SK-N-SH treated with all-trans-retinoic acid at 6 μM for 48 hours (cell line): Measurements from ENCODE around the gene LYRM1.

ENCODE experiments used
- ATAC-seq: fragments of 200-7000 bp; cut with Tn5 transposase; 3 replicates; pipeline ENCODE4 v1.9.1; 2020; ENCODE audit warnings: mild to moderate bottlenecking, moderate library complexity
- ARNTL ChIP-seq: fragments of 450-650 bp; formaldehyde crosslinking; IDR thresholded peaks from 2 replicates; pipeline ENCODE4 v1.5.0; 2020; ENCODE audit warnings: low read depth, mild to moderate bottlenecking, moderate library complexity, borderline replicate concordance
- BACH2 ChIP-seq: fragments of 250-450 bp; sonication (Bioruptor Pico); IDR thresholded peaks from 2 replicates; pipeline ENCODE4 v1.9.0; 2021; ENCODE audit warnings: mild to moderate bottlenecking, borderline replicate concordance
- CSDC2 ChIP-seq: fragments of 250-450 bp; sonication (Bioruptor Pico); IDR thresholded peaks from 2 replicates; pipeline ENCODE4 v1.5.0; 2020; ENCODE audit warnings: mild to moderate bottlenecking, moderate library complexity
- ESRRG ChIP-seq: fragments of 250-450 bp; sonication (Bioruptor Pico); IDR thresholded peaks from 2 replicates; pipeline ENCODE4 v1.6.1; 2021; ENCODE audit warnings: mild to moderate bottlenecking
- GLIS3 ChIP-seq: fragments of 250-450 bp; sonication (Bioruptor Pico); IDR thresholded peaks from 2 replicates; pipeline ENCODE4 v1.5.0; 2020; ENCODE audit warnings: mild to moderate bottlenecking, moderate library complexity
- ISL1 ChIP-seq: fragments of 250-450 bp; sonication (Bioruptor Pico); IDR thresholded peaks from 2 replicates; pipeline ENCODE4 v2.1.2; 2022; ENCODE audit warnings: mild to moderate bottlenecking, moderate library complexity
- OSR1 ChIP-seq: fragments of 250-450 bp; sonication (Bioruptor Pico); IDR thresholded peaks from 2 replicates; pipeline ENCODE4 v1.8.0; 2022; ENCODE audit warnings: moderate library complexity, mild to moderate bottlenecking, inconsistent platforms
- RARB ChIP-seq: fragments of 250-450 bp; sonication (Bioruptor Pico); IDR thresholded peaks from 2 replicates; pipeline ENCODE4 v1.8.0; 2021; ENCODE audit warnings: mild to moderate bottlenecking, moderate library complexity
- SNAI2 ChIP-seq: fragments of 250-450 bp; sonication (Bioruptor Pico); IDR thresholded peaks from 2 replicates; pipeline ENCODE4 v1.5.0; 2020; ENCODE audit warnings: mild to moderate bottlenecking, moderate library complexity
- TCF4 ChIP-seq: fragments of 250-450 bp; sonication (Bioruptor Pico); IDR thresholded peaks from 2 replicates; pipeline ENCODE4 v1.8.0; 2021; ENCODE audit warnings: mild to moderate bottlenecking, moderate library complexity, borderline replicate concordance
- ZC3H10 ChIP-seq: fragments of 250-450 bp; sonication (Bioruptor Pico); IDR thresholded peaks from 2 replicates; pipeline ENCODE4 v1.5.1; 2021; ENCODE audit warnings: mild to moderate bottlenecking, moderate library complexity
- ZFP3 ChIP-seq: fragments of 250-450 bp; sonication (Bioruptor Pico); IDR thresholded peaks from 2 replicates; pipeline ENCODE4 v1.5.0; 2020; ENCODE audit warnings: mild to moderate bottlenecking, moderate library complexity
- ZFP30 ChIP-seq: fragments of 450-650 bp; formaldehyde crosslinking; IDR thresholded peaks from 2 replicates; pipeline ENCODE4 v1.5.0; 2022; ENCODE audit warnings: mild to moderate bottlenecking, moderate library complexity
- ZNF565 ChIP-seq: fragments of 450-650 bp; formaldehyde crosslinking; conservative IDR thresholded peaks from 2 replicates; pipeline ENCODE4 v1.5.0; 2020; ENCODE audit warnings: low read depth, mild to moderate bottlenecking, moderate library complexity
- ZNF70 ChIP-seq: fragments of 450-650 bp; formaldehyde crosslinking; IDR thresholded peaks from 2 replicates; pipeline ENCODE4 v1.5.0; 2020; ENCODE audit warnings: mild to moderate bottlenecking, moderate library complexity
- ZNF8 ChIP-seq: fragments of 450-650 bp; formaldehyde crosslinking; IDR thresholded peaks from 2 replicates; pipeline ENCODE4 v1.5.0; 2020; ENCODE audit warnings: mild to moderate bottlenecking, moderate library complexity
- TF ChIP-seq, protein P1 (sequence below): fragments of 250-450 bp; sonication (Bioruptor Pico); IDR thresholded peaks from 2 replicates; pipeline ENCODE4 v1.5.1; 2020; ENCODE audit warnings: low read depth, mild to moderate bottlenecking, moderate library complexity
- TF ChIP-seq, protein P2 (sequence below): fragments of 250-450 bp; sonication (Bioruptor Pico); IDR thresholded peaks from 2 replicates; pipeline ENCODE4 v1.5.0; 2020; ENCODE audit warnings: mild to moderate bottlenecking, moderate library complexity
- TF ChIP-seq, protein P3 (sequence below): fragments of 250-450 bp; sonication (Bioruptor Pico); IDR thresholded peaks from 2 replicates; pipeline ENCODE4 v1.5.1; 2021; ENCODE audit warnings: mild to moderate bottlenecking, moderate library complexity
- TF ChIP-seq, protein P4 (sequence below): fragments of 250-450 bp; sonication (Bioruptor Pico); IDR thresholded peaks from 2 replicates; pipeline ENCODE4 v1.8.0; 2021; ENCODE audit warnings: low read depth, mild to moderate bottlenecking, moderate library complexity, borderline replicate concordance

The LYRM1 gene

DNA sequence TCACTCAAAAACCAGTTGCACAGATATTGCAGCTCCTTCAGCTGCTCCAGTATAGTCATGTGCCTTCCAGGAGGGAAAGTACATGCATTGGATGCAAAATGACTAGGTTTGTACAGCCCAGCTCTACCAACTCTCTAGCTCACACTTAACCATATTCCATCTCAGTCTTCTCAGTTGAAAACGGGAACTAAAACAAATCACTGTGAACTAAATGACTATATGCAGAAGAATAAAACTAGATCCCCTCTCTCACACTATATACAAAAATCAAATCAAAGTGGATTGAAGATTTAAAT, 25.3 kb upstream of the LYRM1 start:
- TF ChIP-seq ZNF70: no peak
- TF ChIP-seq, protein P1, sequence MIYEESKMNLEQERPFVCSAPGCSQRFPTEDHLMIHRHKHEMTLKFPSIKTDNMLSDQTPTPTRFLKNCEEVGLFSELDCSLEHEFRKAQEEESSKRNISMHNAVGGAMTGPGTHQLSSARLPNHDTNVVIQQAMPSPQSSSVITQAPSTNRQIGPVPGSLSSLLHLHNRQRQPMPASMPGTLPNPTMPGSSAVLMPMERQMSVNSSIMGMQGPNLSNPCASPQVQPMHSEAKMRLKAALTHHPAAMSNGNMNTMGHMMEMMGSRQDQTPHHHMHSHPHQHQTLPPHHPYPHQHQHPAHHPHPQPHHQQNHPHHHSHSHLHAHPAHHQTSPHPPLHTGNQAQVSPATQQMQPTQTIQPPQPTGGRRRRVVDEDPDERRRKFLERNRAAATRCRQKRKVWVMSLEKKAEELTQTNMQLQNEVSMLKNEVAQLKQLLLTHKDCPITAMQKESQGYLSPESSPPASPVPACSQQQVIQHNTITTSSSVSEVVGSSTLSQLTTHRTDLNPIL: no peak
- TF ChIP-seq TCF4: no peak
- ATAC-seq: no peak

DNA sequence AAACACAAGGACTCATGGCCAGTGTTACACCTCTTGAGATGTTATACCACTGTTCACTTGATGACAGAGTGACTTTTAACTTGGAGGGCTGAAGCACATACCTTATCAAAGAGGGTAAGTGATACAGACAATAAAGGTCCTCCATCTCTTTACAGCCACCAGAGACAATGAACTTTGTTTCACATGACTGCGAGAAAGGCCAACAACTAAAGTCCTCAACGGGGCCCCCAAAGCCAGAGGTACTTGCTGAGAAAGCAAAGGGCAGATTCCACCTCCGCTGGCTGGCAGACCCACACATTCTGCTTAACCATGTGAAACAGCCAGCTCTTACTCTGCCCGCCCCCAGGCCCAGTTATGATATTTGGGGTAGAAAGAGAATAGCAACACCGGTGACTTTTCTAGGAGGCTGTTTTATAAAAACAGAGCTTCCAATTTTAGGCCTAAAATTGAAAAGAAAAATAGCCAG, 21.9 kb upstream of the LYRM1 start:
- TF ChIP-seq GLIS3 (CRISPR knock-in tag): no peak
- TF ChIP-seq OSR1 (CRISPR knock-in tag): no peak
- no peak for TF ChIP-seq TCF4
- no peak for TF ChIP-seq ISL1 (CRISPR knock-in tag)
- TF ChIP-seq BACH2: no peak
- peak; percentile 56 for ATAC-seq

DNA sequence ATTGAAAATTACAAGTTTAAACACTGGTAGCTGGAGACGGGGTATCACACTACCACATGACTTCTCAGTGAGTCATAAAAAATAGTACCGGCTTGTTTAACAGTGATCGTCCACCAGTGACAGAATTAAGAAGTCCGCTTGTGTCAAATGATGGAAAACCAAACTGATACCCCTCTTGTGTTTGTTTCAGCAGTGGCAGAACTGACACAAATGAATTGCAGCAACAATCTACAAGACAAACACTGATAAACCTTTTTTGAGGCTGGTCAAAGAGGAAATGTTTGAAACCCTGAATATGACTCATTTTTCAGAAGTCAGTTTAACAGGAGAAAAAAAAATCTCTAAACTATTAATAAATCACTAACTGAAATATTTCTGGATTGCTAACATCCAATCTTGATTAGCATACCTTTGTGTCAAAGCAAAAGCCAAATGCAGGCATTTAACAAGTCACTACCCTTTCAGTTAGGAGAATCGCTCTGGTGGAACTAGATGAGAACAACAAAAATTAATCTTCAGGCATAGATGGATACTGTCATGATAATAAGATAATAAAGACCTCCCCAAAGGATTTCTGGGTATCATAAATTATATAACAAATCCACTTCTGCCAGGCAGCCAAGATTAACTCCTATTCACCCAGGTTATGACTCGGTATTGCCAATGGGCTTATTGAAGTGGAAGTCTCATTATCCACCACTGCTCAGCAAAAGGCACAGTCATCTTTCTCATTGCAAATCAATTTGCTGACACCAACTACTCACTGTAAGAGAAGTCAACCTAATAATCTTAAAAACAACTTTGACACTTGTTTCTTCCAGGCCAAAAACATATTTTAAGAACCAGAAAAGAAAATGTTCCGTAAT, 21.2 kb upstream of the LYRM1 start:
- peak; percentile 83 for ATAC-seq
- TF ChIP-seq ZFP3 (CRISPR knock-in tag) (peak; percentile 84; the same call in 1 of the 2 replicates), ISL1 (CRISPR knock-in tag) (peak; percentile 87), ZFP30 (CRISPR knock-in tag) (no peak)
- TF ChIP-seq, protein P1: 0 out of 2 replicates have a peak, but pooled peaks have one; percentile 42

DNA sequence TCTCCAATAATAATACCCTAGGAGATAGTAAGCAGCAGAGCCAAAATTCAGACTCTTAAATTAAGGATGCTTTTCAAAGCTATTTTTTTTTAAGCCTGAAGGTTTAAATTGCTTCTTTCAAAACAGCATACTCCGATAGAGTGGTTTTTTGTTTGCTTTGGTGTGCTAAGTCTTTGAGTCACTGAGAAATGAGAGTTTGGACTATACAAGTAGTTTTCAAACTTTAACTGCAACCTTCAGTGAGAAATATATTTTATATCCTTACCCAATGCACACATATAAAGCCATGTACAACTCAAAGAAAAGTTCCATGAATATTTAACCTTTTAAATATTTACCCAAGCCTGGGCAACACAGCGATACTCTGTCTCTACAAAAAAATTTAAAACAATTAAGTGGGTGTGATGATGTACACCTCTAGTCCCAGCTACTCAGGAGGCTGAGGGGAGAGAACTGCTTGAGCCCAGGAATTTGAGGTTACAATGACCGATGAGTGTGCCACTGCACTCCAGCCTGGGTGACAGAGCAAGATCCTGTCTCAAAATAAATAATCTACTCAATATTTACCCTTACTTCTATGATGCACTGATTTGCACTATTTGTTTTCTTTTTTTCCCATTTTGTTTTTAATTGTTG, 19.6 kb upstream of the LYRM1 start:
- TF ChIP-seq, protein P1: no peak
- no peak for TF ChIP-seq CSDC2 (CRISPR knock-in tag)
- no peak for TF ChIP-seq ISL1 (CRISPR knock-in tag)
- no peak for TF ChIP-seq TCF4
- no peak for TF ChIP-seq ESRRG (CRISPR knock-in tag)
- TF ChIP-seq ZNF8 (CRISPR knock-in tag): no peak
- no peak for TF ChIP-seq ZNF565 (CRISPR knock-in tag)
- TF ChIP-seq SNAI2 (CRISPR knock-in tag): no peak
- no peak for TF ChIP-seq ARNTL (CRISPR knock-in tag)
- no peak for TF ChIP-seq ZC3H10
- TF ChIP-seq GLIS3 (CRISPR knock-in tag): no peak
- TF ChIP-seq, all 23 proteins: peak for 0
- no peak for ATAC-seq

DNA sequence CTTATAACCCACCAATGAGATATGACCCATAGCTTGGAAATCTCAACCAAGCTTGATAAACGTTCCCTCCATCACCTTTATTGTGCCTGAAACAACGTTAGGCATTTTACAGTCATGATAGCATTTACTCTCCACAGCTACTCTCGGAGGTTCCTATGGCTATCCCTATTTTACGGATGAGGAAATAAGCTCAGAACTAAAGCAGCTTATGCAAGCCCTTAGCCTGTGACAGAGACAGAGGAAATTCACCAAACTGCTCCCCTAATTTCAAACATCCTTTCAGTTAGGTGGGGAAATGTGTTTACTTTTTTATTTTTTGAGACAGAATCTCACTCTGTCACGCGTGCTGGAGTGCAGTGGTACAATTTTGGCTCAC, 19.1 kb upstream of the LYRM1 start:
- ATAC-seq: no peak
- TF ChIP-seq TCF4 (no peak), ZFP3 (CRISPR knock-in tag) (no peak), GLIS3 (CRISPR knock-in tag) (no peak), ESRRG (CRISPR knock-in tag) (no peak), ARNTL (CRISPR knock-in tag) (no peak), ISL1 (CRISPR knock-in tag) (no peak), ZFP30 (CRISPR knock-in tag) (no peak), RARB (CRISPR knock-in tag) (no peak)
- TF ChIP-seq, protein P1: no peak
- TF ChIP-seq, protein P2, sequence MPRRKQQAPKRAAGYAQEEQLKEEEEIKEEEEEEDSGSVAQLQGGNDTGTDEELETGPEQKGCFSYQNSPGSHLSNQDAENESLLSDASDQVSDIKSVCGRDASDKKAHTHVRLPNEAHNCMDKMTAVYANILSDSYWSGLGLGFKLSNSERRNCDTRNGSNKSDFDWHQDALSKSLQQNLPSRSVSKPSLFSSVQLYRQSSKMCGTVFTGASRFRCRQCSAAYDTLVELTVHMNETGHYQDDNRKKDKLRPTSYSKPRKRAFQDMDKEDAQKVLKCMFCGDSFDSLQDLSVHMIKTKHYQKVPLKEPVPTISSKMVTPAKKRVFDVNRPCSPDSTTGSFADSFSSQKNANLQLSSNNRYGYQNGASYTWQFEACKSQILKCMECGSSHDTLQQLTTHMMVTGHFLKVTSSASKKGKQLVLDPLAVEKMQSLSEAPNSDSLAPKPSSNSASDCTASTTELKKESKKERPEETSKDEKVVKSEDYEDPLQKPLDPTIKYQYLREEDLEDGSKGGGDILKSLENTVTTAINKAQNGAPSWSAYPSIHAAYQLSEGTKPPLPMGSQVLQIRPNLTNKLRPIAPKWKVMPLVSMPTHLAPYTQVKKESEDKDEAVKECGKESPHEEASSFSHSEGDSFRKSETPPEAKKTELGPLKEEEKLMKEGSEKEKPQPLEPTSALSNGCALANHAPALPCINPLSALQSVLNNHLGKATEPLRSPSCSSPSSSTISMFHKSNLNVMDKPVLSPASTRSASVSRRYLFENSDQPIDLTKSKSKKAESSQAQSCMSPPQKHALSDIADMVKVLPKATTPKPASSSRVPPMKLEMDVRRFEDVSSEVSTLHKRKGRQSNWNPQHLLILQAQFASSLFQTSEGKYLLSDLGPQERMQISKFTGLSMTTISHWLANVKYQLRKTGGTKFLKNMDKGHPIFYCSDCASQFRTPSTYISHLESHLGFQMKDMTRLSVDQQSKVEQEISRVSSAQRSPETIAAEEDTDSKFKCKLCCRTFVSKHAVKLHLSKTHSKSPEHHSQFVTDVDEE (CRISPR knock-in tag): no peak
- TF ChIP-seq, protein P3, sequence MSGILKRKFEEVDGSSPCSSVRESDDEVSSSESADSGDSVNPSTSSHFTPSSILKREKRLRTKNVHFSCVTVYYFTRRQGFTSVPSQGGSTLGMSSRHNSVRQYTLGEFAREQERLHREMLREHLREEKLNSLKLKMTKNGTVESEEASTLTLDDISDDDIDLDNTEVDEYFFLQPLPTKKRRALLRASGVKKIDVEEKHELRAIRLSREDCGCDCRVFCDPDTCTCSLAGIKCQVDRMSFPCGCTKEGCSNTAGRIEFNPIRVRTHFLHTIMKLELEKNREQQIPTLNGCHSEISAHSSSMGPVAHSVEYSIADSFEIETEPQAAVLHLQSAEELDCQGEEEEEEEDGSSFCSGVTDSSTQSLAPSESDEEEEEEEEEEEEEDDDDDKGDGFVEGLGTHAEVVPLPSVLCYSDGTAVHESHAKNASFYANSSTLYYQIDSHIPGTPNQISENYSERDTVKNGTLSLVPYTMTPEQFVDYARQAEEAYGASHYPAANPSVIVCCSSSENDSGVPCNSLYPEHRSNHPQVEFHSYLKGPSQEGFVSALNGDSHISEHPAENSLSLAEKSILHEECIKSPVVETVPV (CRISPR knock-in tag): no peak
- TF ChIP-seq, protein P4, sequence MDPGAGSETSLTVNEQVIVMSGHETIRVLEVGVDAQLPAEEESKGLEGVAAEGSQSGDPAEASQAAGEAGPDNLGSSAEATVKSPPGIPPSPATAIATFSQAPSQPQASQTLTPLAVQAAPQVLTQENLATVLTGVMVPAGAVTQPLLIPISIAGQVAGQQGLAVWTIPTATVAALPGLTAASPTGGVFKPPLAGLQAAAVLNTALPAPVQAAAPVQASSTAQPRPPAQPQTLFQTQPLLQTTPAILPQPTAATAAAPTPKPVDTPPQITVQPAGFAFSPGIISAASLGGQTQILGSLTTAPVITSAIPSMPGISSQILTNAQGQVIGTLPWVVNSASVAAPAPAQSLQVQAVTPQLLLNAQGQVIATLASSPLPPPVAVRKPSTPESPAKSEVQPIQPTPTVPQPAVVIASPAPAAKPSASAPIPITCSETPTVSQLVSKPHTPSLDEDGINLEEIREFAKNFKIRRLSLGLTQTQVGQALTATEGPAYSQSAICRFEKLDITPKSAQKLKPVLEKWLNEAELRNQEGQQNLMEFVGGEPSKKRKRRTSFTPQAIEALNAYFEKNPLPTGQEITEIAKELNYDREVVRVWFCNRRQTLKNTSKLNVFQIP (CRISPR knock-in tag): no peak
